Measurements from ENCODE around the gene LMNA. TPM values are rescaled to one million over a fixed set of nuclear protein-coding genes. Genes with fewer than 3 reads are reported as not detected.

Gene LMNA
- total and polyA plus RNA-seq, 10 of the 15 experiments (the other 5 are each of a cell fraction or from before 2014, with no cell fraction given): 0.42 to 334 (median 81.1) TPM

GRCh38 chr1:156089704-156090103, 24.8 kb upstream of the LMNA start:
- intact Hi-C loops (cut with micrococcal nuclease; ENCODE audit: unreplicated experiment) (loop anchor here (1.0 to 10.0 kb wide), 3 partner anchors 41 to 195 kb away; partner anchors contain the start of genes SMG5 and TMEM79), in situ Hi-C loops (cut with MboI) (loop anchor here (5.0 kb wide), 2 partner anchors 43 to 133 kb away; no protein-coding TSS in a partner anchor)
- no peaks in the 10 kb centered on the region for H3K9me3 ChIP-seq (replicated peaks; ENCODE audit: control insufficient read depth, insufficient read depth, low read length)
- H3K4me1 ChIP-seq (ENCODE audit: control insufficient read depth, insufficient read depth, low read length): no peaks in the 10 kb centered on the region
- ChIA-PET SMC1A (ENCODE audit: uncharacterized antibody, unreplicated experiment) (interaction anchor here (0.7 to 23.8 kb wide), 4 partner anchors 35 to 128 kb away, joined by 3 to 874 read pairs (median 4); partner anchors contain the start of gene LMNA), POLR2A (interaction anchor here (0.6 to 0.8 kb wide), 3 partner anchors 10 to 838 kb away, joined by 3 to 4 read pairs (median 3); no protein-coding TSS in a partner anchor), CTCF (interaction anchor here (0.7 to 21.5 kb wide), 8 partner anchors 10 to 229 kb away, joined by 3 to 1294 read pairs (median 11); partner anchors contain the start of gene LMNA), RAD21 (ENCODE audit: unreplicated experiment) (interaction anchor here (0.8 to 22.4 kb wide), 2 partner anchors 32 to 45 kb away, joined by 4 to 695 read pairs; partner anchors contain the start of gene LMNA)
- no peaks in the 10 kb centered on the region for H3K27me3 ChIP-seq (replicated peaks in 1 of 2; ENCODE audit: control insufficient read depth in 2 of 2, insufficient read depth in 2 of 2, low read length in 1 of 2)
- H2AFZ ChIP-seq (ENCODE audit: control insufficient read depth, low read depth, low read length): no peak overlapping the region
- no TSS peak for BruUV-seq (replicated peaks)
- no peak for DNase-seq (ENCODE audit: low read depth, low spot score)
- ATAC-seq: no peak
- no peak for FAIRE-seq
- H3K9ac ChIP-seq (ENCODE audit: control insufficient read depth, insufficient read depth, low read length): no peak overlapping the region
- H3K4me2 ChIP-seq (ENCODE audit: control insufficient read depth, insufficient read depth): no peak overlapping the region
- H3K36me3 ChIP-seq (ENCODE audit: control insufficient read depth in 2 of 2, insufficient read depth in 2 of 2, low read length in 1 of 2): no peaks in the 10 kb centered on the region
- 13% methylated on average over 6 of the region's 6 CpGs for WGBS (ENCODE audit: insufficient coverage, insufficient replicate concordance, low lambda C conversion rate, missing lambda C conversion rate)
- no peaks in the 10 kb centered on the region for H3K79me2 ChIP-seq (ENCODE audit: control insufficient read depth, insufficient read depth, low read length)
- no peak overlapping the region for H3K27ac ChIP-seq (ENCODE audit: control insufficient read depth, insufficient read depth)
- H4K20me1 ChIP-seq (ENCODE audit: control insufficient read depth, insufficient read depth): no peaks in the 10 kb centered on the region
- H3K4me3 ChIP-seq: no peak overlapping the region
- TF ChIP-seq RAD51 (IDR thresholded peaks at IDR 0.05): no peak
- no peak for TF ChIP-seq KLF5 (IDR thresholded peaks at IDR 0.05; ENCODE audit: partially characterized antibody)
- TF ChIP-seq MEF2B (IDR thresholded peaks at IDR 0.05; ENCODE audit: partially characterized antibody, poor library complexity, severe bottlenecking): peak; percentile 54

GRCh38 chr1:156090138-156090839, 24.2 kb upstream of the LMNA start:
- no peaks in the 10 kb centered on the region for H4K20me1 ChIP-seq (ENCODE audit: control insufficient read depth, insufficient read depth)
- ChIA-PET POLR2A (interaction anchor here (1.2 kb wide), 1 partner anchor 33 kb away, joined by 4 read pairs; no protein-coding TSS in a partner anchor), RAD21 (ENCODE audit: unreplicated experiment) (interaction anchor here (0.8 to 22.4 kb wide), 5 partner anchors 31 to 229 kb away, joined by 3 to 695 read pairs (median 11); partner anchors contain the start of gene LMNA), CTCF (interaction anchor here (0.7 to 21.5 kb wide), 15 partner anchors 10 to 296 kb away, joined by 3 to 1294 read pairs (median 4); partner anchors contain the start of genes LMNA and PMF1), SMC1A (ENCODE audit: uncharacterized antibody, unreplicated experiment) (interaction anchor here (0.7 to 23.8 kb wide), 5 partner anchors 24 to 127 kb away, joined by 3 to 874 read pairs (median 3); partner anchors contain the start of gene LMNA)
- no peak overlapping the region for H3K4me2 ChIP-seq (ENCODE audit: control insufficient read depth, insufficient read depth)
- intact Hi-C loops (cut with micrococcal nuclease; ENCODE audit: unreplicated experiment): loop anchor here (1.0 to 10.0 kb wide), 3 partner anchors 40 to 195 kb away; partner anchors contain the start of genes SMG5 and TMEM79
- TF ChIP-seq ZNF24 (IDR thresholded peaks at IDR 0.05): peak; percentile 84; the same call in 1 of the 2 replicates
- TF ChIP-seq FOXK2 (IDR thresholded peaks at IDR 0.05): no peak
- no peak for TF ChIP-seq RB1 (IDR thresholded peaks at IDR 0.05; ENCODE audit: borderline replicate concordance)
- TF ChIP-seq CREB1 (IDR thresholded peaks at IDR 0.05; ENCODE audit: low read depth): no peak
- TF ChIP-seq REST (IDR thresholded peaks at IDR 0.05; ENCODE audit: low read depth, low read length): no peak
- TF ChIP-seq IRF5 (IDR thresholded peaks at IDR 0.05; ENCODE audit: borderline replicate concordance): no peak
- TF ChIP-seq WRNIP1 (IDR thresholded peaks at IDR 0.05; ENCODE audit: borderline replicate concordance, low read depth, low read length): 0 out of 2 replicates have a peak, but pooled peaks have one; percentile 82
- WGBS (ENCODE audit: insufficient coverage, insufficient replicate concordance, low lambda C conversion rate, missing lambda C conversion rate): 26% methylated on average over 5 of the region's 5 CpGs
- H3K27ac ChIP-seq (ENCODE audit: control insufficient read depth, insufficient read depth): no peak overlapping the region
- H2AFZ ChIP-seq (ENCODE audit: control insufficient read depth, low read depth, low read length): no peak overlapping the region
- no TSS peak for BruUV-seq (replicated peaks)
- no peaks in the 10 kb centered on the region for H3K9me3 ChIP-seq (replicated peaks; ENCODE audit: control insufficient read depth, insufficient read depth, low read length)
- FAIRE-seq (peak; percentile 47), ATAC-seq (peak; percentile 54), DNase-seq (ENCODE audit: low read depth, low spot score) (no peak)
- H3K9ac ChIP-seq (ENCODE audit: control insufficient read depth, insufficient read depth, low read length): no peak overlapping the region
- in situ Hi-C loops (cut with MboI): loop anchor here (5.0 kb wide), 2 partner anchors 42 to 132 kb away; no protein-coding TSS in a partner anchor
- no peaks in the 10 kb centered on the region for H3K79me2 ChIP-seq (ENCODE audit: control insufficient read depth, insufficient read depth, low read length)
- no peak overlapping the region for H3K4me3 ChIP-seq
- H3K27me3 ChIP-seq (replicated peaks in 1 of 2; ENCODE audit: control insufficient read depth in 2 of 2, insufficient read depth in 2 of 2, low read length in 1 of 2): no peaks in the 10 kb centered on the region
- H3K36me3 ChIP-seq (ENCODE audit: control insufficient read depth in 2 of 2, insufficient read depth in 2 of 2, low read length in 1 of 2): no peaks in the 10 kb centered on the region
- H3K4me1 ChIP-seq (ENCODE audit: control insufficient read depth, insufficient read depth, low read length): peaks cover under 1% of the 10 kb centered on the region; the same call in 1 of the 2 replicates

Data from GM12878 (cell line).